GM23338 (cell line): ENCODE results near the gene CCDC186.

Source experiments
- CREB1 ChIP-seq: fragments of 250-450 bp; sonication (Bioruptor Pico); IDR thresholded peaks from 2 replicates; pipeline ENCODE4 v1.5.0; 2020; ENCODE audit warnings: low read depth, mild to moderate bottlenecking, moderate library complexity
- CTCF ChIP-seq, 2 experiments: fragments of 200-600 bp in 1 of 2; sonication (generic) in 1 of 2; conservative IDR thresholded peaks; 2 replicates each; pipeline versions ENCODE4 v1.5.1 to v1.6.1; 2016 to 2017; ENCODE audit warnings: antibody characterized with exemption in 2 of 2, low read depth in 2 of 2, mild to moderate bottlenecking in 2 of 2, moderate library complexity in 1 of 2
- ETS1 ChIP-seq: IDR thresholded peaks from 2 replicates; pipeline ENCODE4 v1.6.1; 2016; ENCODE audit warnings: antibody characterized with exemption
- EZH2 ChIP-seq: fragments of 200-600 bp; sonication (generic); IDR thresholded peaks from one replicate; pipeline ENCODE4 v1.8.0; 2017; ENCODE audit warnings: antibody characterized with exemption, mild to moderate bottlenecking, low read depth; ENCODE audit not compliant: unreplicated experiment
- EZH2phosphoT487 ChIP-seq: fragments of 200-600 bp; sonication (generic); IDR thresholded peaks from one replicate; pipeline ENCODE4 v1.8.1; 2018; ENCODE audit warnings: antibody characterized with exemption; ENCODE audit not compliant: unreplicated experiment
- JUNB ChIP-seq: IDR thresholded peaks from one replicate; pipeline ENCODE4 v1.6.1; 2016; ENCODE audit warnings: antibody characterized with exemption; ENCODE audit not compliant: unreplicated experiment
- NANOG ChIP-seq: IDR thresholded peaks from 2 replicates; pipeline ENCODE4 v1.6.1; 2016; ENCODE audit warnings: antibody characterized with exemption, borderline replicate concordance
- POLR2AphosphoS5 ChIP-seq: IDR thresholded peaks from 2 replicates; pipeline ENCODE4 v1.6.1; 2016; ENCODE audit warnings: antibody characterized with exemption, low read depth
- STAT1 ChIP-seq: IDR thresholded peaks from one replicate; pipeline ENCODE4 v1.6.1; 2016; ENCODE audit warnings: antibody characterized with exemption; ENCODE audit not compliant: unreplicated experiment
- ZNF114 ChIP-seq: fragments of 250-450 bp; sonication (Bioruptor Pico); IDR thresholded peaks from 2 replicates; pipeline ENCODE4 v1.5.0; 2020; ENCODE audit warnings: mild to moderate bottlenecking, moderate library complexity

DNA sequence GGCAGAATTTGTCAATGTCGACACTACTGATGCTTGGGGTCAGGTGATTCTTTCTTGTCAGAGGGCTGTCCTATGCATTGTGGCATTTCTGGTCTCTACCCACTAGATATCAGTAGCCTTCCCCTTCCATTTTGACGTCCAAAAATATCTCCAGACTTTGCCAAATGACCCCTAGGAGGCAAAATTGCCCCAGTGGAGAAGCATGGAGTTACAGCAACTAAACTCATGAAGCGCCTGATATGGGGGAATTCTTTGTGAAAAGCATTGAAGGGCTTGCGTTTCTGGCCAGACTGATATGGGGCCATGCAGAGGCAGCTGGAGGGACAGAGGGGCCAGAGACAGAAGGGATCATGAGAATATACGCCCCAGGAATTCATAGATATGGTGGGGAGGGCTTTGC is 86.7 kb downstream of the CCDC186 start:
- no peak for TF ChIP-seq POLR2AphosphoS5
- no peak for TF ChIP-seq STAT1
- TF ChIP-seq EZH2: no peak
- peak; percentile 29 to 43 for TF ChIP-seq CTCF (conservative IDR thresholded peaks at IDR 0.05; ENCODE audit: low read depth in 2 of 2)
- TF ChIP-seq NANOG: no peak
- no peak for TF ChIP-seq EZH2phosphoT487
- no peak for TF ChIP-seq JUNB
- no peak for TF ChIP-seq ZNF114 (CRISPR knock-in tag)
- TF ChIP-seq ETS1: no peak
- TF ChIP-seq CREB1 (CRISPR knock-in tag): no peak
